ENCODE measurements around the gene LYPLAL1.
A peak's percentile ranks its signal among the peaks of the same experiment; 100 is the strongest.

GRCh38 chr1:219173758-219174459 is at the start of gene LYPLAL1:
- TF ChIP-seq MAZ (IDR thresholded peaks at IDR 0.05; ENCODE audit: borderline replicate concordance, low read depth, low read length) = peak; percentile 25; the same call in 1 of the 2 replicates
- TF ChIP-seq CTCF (conservative IDR thresholded peaks at IDR 0.05; ENCODE audit: low read depth, low read length) = no peak
- no peak for TF ChIP-seq CHD1 (IDR thresholded peaks at IDR 0.05; ENCODE audit: low read depth, low read length)
- peak; percentile 45; the same call in 1 of the 2 replicates for TF ChIP-seq MXI1 (IDR thresholded peaks at IDR 0.05; ENCODE audit: borderline replicate concordance, low read depth, low read length)
- no peak for TF ChIP-seq USF2 (IDR thresholded peaks at IDR 0.05; ENCODE audit: low read depth, low read length)
- TF ChIP-seq RAD21 (IDR thresholded peaks at IDR 0.05; ENCODE audit: low read length) = no peak
- TF ChIP-seq BHLHE40 (IDR thresholded peaks at IDR 0.05; ENCODE audit: low read depth, low read length) = peak; percentile 48; the same call in 1 of the 2 replicates
- TF ChIP-seq POLR2A (IDR thresholded peaks at IDR 0.05; ENCODE audit: low read depth, low read length) = peak; percentile 75
- TF ChIP-seq CEBPB (IDR thresholded peaks at IDR 0.05; ENCODE audit: low read depth, low read length) = no peak
- TF ChIP-seq FOS (IDR thresholded peaks at IDR 0.05; ENCODE audit: low read depth, low read length) = no peak

All from IMR-90 (cell line).